K562 (cell line): ENCODE results near the gene C3orf52. TPM values are rescaled to one million over a fixed set of nuclear protein-coding genes. Genes with fewer than 3 reads are reported as not detected.

Experiments
- ATAC-seq: fragments of 200-7000 bp; cut with Tn5 transposase; 3 replicates; pipeline ENCODE4 v1.9.1; 2020; ENCODE audit warnings: moderate library complexity
- BruUV-seq: library from RNA; stranded (reverse); fragments of 400-500 nt; replicated peaks from 2 replicates; lab custom pipeline; 2021; lab: Mats Ljungman, UMichigan
- CTCF ChIA-PET: fragments of 300-600 bp; formaldehyde crosslinking; extraction: SDS; loops from one replicate; lab custom pipeline; 2021; ENCODE audit warnings: low intra/inter-chr PET ratio; lab: Yijun Ruan, JAX
- POLR2A ChIA-PET: fragments of 300-600, 350-650 bp; sonication (Branson Sonifier 250); formaldehyde crosslinking; extraction: SDS; loops from one replicate; lab custom pipeline; 2021; ENCODE audit warnings: antibody characterized with exemption, inconsistent platforms; lab: Yijun Ruan, JAX
- DNase-seq, 4 experiments: peaks; one replicate each; pipeline versions ENCODE4 v3.0.0 to v3.0.0-alpha.2; 2011 to 2018; ENCODE audit warnings: low spot score in 3 of 4, mixed read lengths in 3 of 4; ENCODE audit errors: extremely low read depth in 1 of 4
- FAIRE-seq: peaks from 2 replicates; lab custom pipeline; 2011; peaks lifted over from hg19 to GRCh38; lab: Jason Lieb, UNC
- H2AFZ ChIP-seq: 2 replicates; pipeline ENCODE4 v1.6.0; 2011; ENCODE audit warnings: low read depth, low read length, control low read depth, inconsistent platforms
- H3K27ac ChIP-seq: fragments of 200-600 bp; 3 replicates; pipeline ENCODE4 v1.8.0; 2011; ENCODE audit warnings: low read depth, mild to moderate bottlenecking, control low read depth, inconsistent platforms, low read length, moderate library complexity, mixed read lengths; ENCODE audit errors: extremely low read depth
- H3K27me3 ChIP-seq, 2 experiments: fragments of 300-600 bp in 1 of 2; 2 replicates in 1 of 2; 3 replicates in 1 of 2; pipeline versions ENCODE4 v1.6.0 to v1.8.0; 2011; ENCODE audit warnings: inconsistent platforms in 2 of 2, low read length in 2 of 2, mild to moderate bottlenecking in 1 of 2, mixed read lengths in 1 of 2, moderate library complexity in 1 of 2; ENCODE audit not compliant: control insufficient read depth in 2 of 2, insufficient read depth in 2 of 2
- H3K36me3 ChIP-seq: fragments of 300-600 bp; 3 replicates; pipeline ENCODE4 v1.8.0; 2011; ENCODE audit warnings: mild to moderate bottlenecking, low read length, inconsistent platforms; ENCODE audit not compliant: control insufficient read depth, insufficient read depth
- H3K4me1 ChIP-seq, 2 experiments: fragments of 200-600 bp in 1 of 2; replicated peaks in 1 of 2; 2 replicates in 1 of 2; 3 replicates in 1 of 2; pipeline versions ENCODE4 v1.5.1 to v1.8.0; 2011; ENCODE audit warnings: inconsistent platforms in 2 of 2, low read length in 2 of 2, mild to moderate bottlenecking in 1 of 2, mixed read lengths in 1 of 2, moderate library complexity in 1 of 2; ENCODE audit not compliant: control insufficient read depth in 2 of 2, insufficient read depth in 2 of 2
- H3K4me2 ChIP-seq: 2 replicates; pipeline ENCODE4 v1.6.1; 2011; ENCODE audit warnings: low read length, control low read depth, inconsistent platforms, mixed read lengths; ENCODE audit not compliant: insufficient read depth
- H3K4me3 ChIP-seq: fragments of 200-600 bp; sonication (generic), shearing (Covaris generic); 2 replicates; pipeline ENCODE4 v1.5.1; 2016; ENCODE audit warnings: control low read depth, inconsistent platforms
- H3K79me2 ChIP-seq: fragments of 200-600 bp; 3 replicates; pipeline ENCODE4 v1.8.0; 2011; ENCODE audit warnings: low read length, inconsistent platforms; ENCODE audit not compliant: control insufficient read depth, insufficient read depth
- H3K9ac ChIP-seq, 2 experiments: 2 replicates each; pipeline versions ENCODE4 v1.6.0 to v1.6.1; 2011; ENCODE audit warnings: low read depth in 2 of 2, low read length in 2 of 2, control low read depth in 1 of 2, inconsistent platforms in 1 of 2, mild to moderate bottlenecking in 1 of 2, mixed read lengths in 1 of 2; ENCODE audit not compliant: insufficient read depth in 1 of 2
- H3K9me1 ChIP-seq: one replicate; pipeline ENCODE4 v1.6.0; 2011; ENCODE audit warnings: inconsistent platforms, mild to moderate bottlenecking, low read length, moderate library complexity; ENCODE audit not compliant: control insufficient read depth, insufficient read depth
- H3K9me3 ChIP-seq: replicated peaks from 2 replicates; pipeline ENCODE4 v1.5.1; 2011; ENCODE audit warnings: low read depth, low read length, inconsistent platforms; ENCODE audit not compliant: control insufficient read depth, insufficient read depth
- H4K20me1 ChIP-seq: replicated peaks from 2 replicates; pipeline ENCODE4 v1.6.1; 2011; ENCODE audit warnings: low read length, inconsistent platforms, mixed read lengths; ENCODE audit not compliant: control insufficient read depth, insufficient read depth
- CTCFL ChIP-seq: IDR thresholded peaks from 2 replicates; pipeline ENCODE4 v1.6.1; 2011; ENCODE audit warnings: borderline replicate concordance, low read depth, mild to moderate bottlenecking, moderate library complexity, low read length; ENCODE audit not compliant: insufficient read depth, poor library complexity, severe bottlenecking
- GTF2F1 ChIP-seq: IDR thresholded peaks from 2 replicates; pipeline ENCODE4 v1.6.1; 2011; ENCODE audit warnings: low read depth, low read length, improper control_type of control experiment
- HMG20B ChIP-seq: fragments of 250-450 bp; sonication (Bioruptor Pico); IDR thresholded peaks from 2 replicates; pipeline ENCODE4 v1.5.0; 2021; ENCODE audit warnings: mild to moderate bottlenecking
- MAFG ChIP-seq: fragments of 450-650 bp; conservative IDR thresholded peaks from 2 replicates; pipeline ENCODE4 v1.6.1; 2016; ENCODE audit warnings: missing genetic modification characterization, missing compliant biosample characterization
- NONO ChIP-seq, 2 experiments: fragments of 200-400 bp in 1 of 2; fragments of 450-650 bp in 1 of 2; formaldehyde crosslinking in 1 of 2; IDR thresholded peaks; 2 replicates each; pipeline ENCODE4 v1.6.1; 2017; ENCODE audit warnings: low read depth in 2 of 2, mild to moderate bottlenecking in 2 of 2, moderate library complexity in 2 of 2, low read length in 1 of 2
- SMARCA4 ChIP-seq: fragments of 450-650 bp; IDR thresholded peaks from 2 replicates; pipeline ENCODE4 v1.6.1; 2016
- ZBTB17 ChIP-seq: fragments of 450-650 bp; formaldehyde crosslinking; IDR thresholded peaks from 2 replicates; pipeline ENCODE4 v1.4.0; 2020; ENCODE audit warnings: mild to moderate bottlenecking
- ZNF174 ChIP-seq: fragments of 250-450 bp; sonication (Bioruptor Pico); IDR thresholded peaks from 2 replicates; pipeline ENCODE4 v1.4.0; 2020; ENCODE audit warnings: mild to moderate bottlenecking
- ZNF277 ChIP-seq: fragments of 250-450 bp; sonication (Bioruptor Pico); IDR thresholded peaks from 2 replicates; pipeline ENCODE4 v1.8.0; 2022; ENCODE audit warnings: inconsistent platforms, mild to moderate bottlenecking, moderate library complexity, borderline replicate concordance
- ZNF445 ChIP-seq: fragments of 250-450 bp; sonication (Bioruptor Pico); IDR thresholded peaks from 2 replicates; pipeline ENCODE4 v1.4.0; 2020; ENCODE audit warnings: low read depth, mild to moderate bottlenecking, moderate library complexity
- ZNF583 ChIP-seq: fragments of 250-450 bp; sonication (Bioruptor Pico); IDR thresholded peaks from 2 replicates; pipeline ENCODE4 v1.4.0; 2020
- ZNF639 ChIP-seq, 2 experiments: fragments of 200-800 bp in 1 of 2; sonication (Bioruptor generic) in 1 of 2; sonication (generic) in 1 of 2; formaldehyde crosslinking in 1 of 2; IDR thresholded peaks in 1 of 2; conservative IDR thresholded peaks in 1 of 2; 2 replicates each; pipeline versions ENCODE4 v1.5.0 to v1.6.1; 2016 to 2020; ENCODE audit warnings: missing compliant biosample characterization in 1 of 2, missing genetic modification characterization in 1 of 2, missing genetic modification reagents in 1 of 2
- WGBS: fragments of 100-300 bp; shearing (Covaris generic); methylation state at CpG from one replicate; pipeline ENCODE4 v1.1.6; 2016; ENCODE audit warnings: low coverage, mixed read lengths; ENCODE audit not compliant: insufficient coverage; ENCODE audit errors: missing lambda C conversion rate; 5-methylcytosine and 5-hydroxymethylcytosine counted together
- in situ Hi-C: fragments of 300-500 bp; cut with MboI; formaldehyde crosslinking; loops from 4 replicates; pipeline ENCODE4 v1.15.0; 2018; ENCODE audit warnings: inconsistent platforms, mixed read lengths
- intact Hi-C: fragments of 100-400 bp; cut with micrococcal nuclease; formaldehyde crosslinking; loops from 2 replicates; pipeline ENCODE4 v1.14.2; 2022
- polyA plus RNA-seq, 8 experiments: library from polyadenylated mRNA; depleted of rRNA in 4 of 8; stranded (reverse) in 5 of 8; unstranded in 3 of 8; fragments of >200 nt; fragmentation: Nextera tagmentation in 2 of 8; fragmentation: Illumina TruSeq in 1 of 8; extraction: Ambion mirVana in 2 of 8; extraction: Trizol in 1 of 8; gene quantifications; 2 replicates each; pipeline versions ENCODE4 v1.2.1 to v1.2.3, GENCODE V29; 2011 to 2014; ENCODE audit warnings: inconsistent platforms in 1 of 8, missing spikeins in 1 of 8
- total RNA-seq, 7 experiments: library from RNA; depleted of rRNA in 6 of 7; stranded (reverse); fragments of >200 nt in 6 of 7; fragmentation: Illumina TruSeq in 2 of 7; extraction: Trizol in 2 of 7; gene quantifications; 2 replicates each; pipeline versions ENCODE4 v1.2.1 to v1.2.3, GENCODE V29; 2011 to 2021; ENCODE audit warnings: low replicate concordance in 1 of 7

The C3orf52 gene
- total and polyA plus RNA-seq, 9 of the 15 experiments (the other 6 are each of a cell fraction or from before 2014, with no cell fraction given) = 2.8 to 6.1 (median 3.8) TPM

GRCh38 chr3:112085735-112086075, 484 bp upstream of the C3orf52 start:
- H3K36me3 ChIP-seq = no peaks in the 10 kb centered on the region
- 30% methylated on average over 12 of the region's 12 CpGs for WGBS
- FAIRE-seq (no peak), DNase-seq (no peak), ATAC-seq (no peak; the same call in 2 of the 3 replicates)
- peak overlapping the region; percentile 73 for H3K4me2 ChIP-seq
- intact Hi-C loops (no loop called here), in situ Hi-C loops (no loop called here)
- no peaks in the 10 kb centered on the region for H3K79me2 ChIP-seq
- H3K4me1 ChIP-seq = peaks cover 3 to 13% of the 10 kb centered on the region in 2 experiments; a peak in 4 of 5 replicates
- H2AFZ ChIP-seq = peak overlapping the region; percentile 96
- peak overlapping the region; percentile 45 for H3K4me3 ChIP-seq
- H3K27me3 ChIP-seq = no peaks in the 10 kb centered on the region
- ChIA-PET CTCF (no interaction called here), POLR2A (no interaction called here)
- no peaks in the 10 kb centered on the region for H4K20me1 ChIP-seq
- TF ChIP-seq ZBTB17 (no peak), ZNF639 (CRISPR knock-in tag; conservative IDR thresholded peaks at IDR 0.05 in 1 of 2, IDR thresholded peaks at IDR 0.05 in 1 of 2) (no peak), SMARCA4 (no peak), ZNF277 (CRISPR knock-in tag) (no peak), ZNF583 (CRISPR knock-in tag) (no peak), NONO (IDR thresholded peaks at IDR 0.05; ENCODE audit: low read depth in 2 of 2, low read length in 1 of 2) (no peak), ZNF174 (CRISPR knock-in tag) (no peak), CTCFL (no peak), ZNF445 (CRISPR knock-in tag) (no peak), HMG20B (CRISPR knock-in tag) (no peak), GTF2F1 (no peak), MAFG (no peak)
- peak overlapping the region in 1 of 2 experiments; percentile 93; a peak in 2 of 4 replicates for H3K9ac ChIP-seq
- BruUV-seq = no TSS peak
- H3K9me3 ChIP-seq = no peaks in the 10 kb centered on the region
- no peaks in the 10 kb centered on the region for H3K9me1 ChIP-seq
- no peak overlapping the region for H3K27ac ChIP-seq
